Esophagus muscularis mucosa (tissue), 4 donors: Measurements from ENCODE around the gene C12orf76. TPM values are rescaled to one million over a fixed set of nuclear protein-coding genes. Genes with fewer than 3 reads are reported as not detected.
A peak's percentile ranks its signal among the peaks of the same experiment; 100 is the strongest.
"Not testable (repeated sequence)": the region's sequence is repeated elsewhere in the genome, so short reads cannot be mapped to it uniquely, and the experiment has no call there.

ENCODE experiments used
- DNase-seq: peaks from one replicate; pipeline ENCODE4 v3.0.0-alpha.2; 2017; ENCODE audit errors: extremely low spot score
- H3K27ac ChIP-seq, 4 donors: fragments of 200-600 bp; sonication (generic); replicated peaks in 1 of 4; 1 replicate in 3 of 4; 2 replicates in 1 of 4; pipeline ENCODE4 v1.5.1; 2016 to 2019; ENCODE audit warnings: mild to moderate bottlenecking in 1 of 4
- H3K27me3 ChIP-seq, 4 donors: fragments of 200-600 bp; sonication (generic); one replicate each; pipeline versions ENCODE4 v1.5.1 to v1.6.0; 2016 to 2019
- H3K36me3 ChIP-seq, 4 donors: fragments of 200-600 bp; sonication (generic); one replicate each; pipeline ENCODE4 v1.5.1; 2016 to 2019
- H3K4me1 ChIP-seq, 4 donors: fragments of 200-600 bp; sonication (generic); one replicate each; pipeline ENCODE4 v1.5.1; 2016 to 2019
- H3K4me3 ChIP-seq, 4 donors: fragments of 200-600 bp; sonication (generic); 1 replicate in 2 of 4; 2 replicates in 2 of 4; pipeline ENCODE4 v1.5.1; 2016 to 2019; ENCODE audit warnings: mild to moderate bottlenecking in 4 of 4, moderate library complexity in 1 of 4
- H3K9me3 ChIP-seq, 4 donors: fragments of 200-600 bp; sonication (generic); 1 replicate in 3 of 4; 2 replicates in 1 of 4; pipeline ENCODE4 v1.5.1; 2016 to 2019
- CTCF ChIP-seq, 3 experiments: fragments of 200-600 bp in 2 of 3; fragments of 450-650 bp in 1 of 3; sonication (generic) in 2 of 3; IDR thresholded peaks; one replicate each; pipeline ENCODE4 v1.5.1; 2017 to 2019; ENCODE audit warnings: antibody characterized with exemption in 3 of 3, mild to moderate bottlenecking in 2 of 3, moderate library complexity in 1 of 3
- EP300 ChIP-seq: sonication (generic); formaldehyde crosslinking; IDR thresholded peaks from one replicate; pipeline ENCODE4 v1.6.1; 2017; ENCODE audit warnings: antibody characterized with exemption
- POLR2A ChIP-seq: fragments of 450-650 bp; IDR thresholded peaks from one replicate; pipeline ENCODE4 v1.6.1; 2017; ENCODE audit warnings: antibody characterized with exemption, moderate library complexity, mild to moderate bottlenecking, low read depth
- POLR2AphosphoS5 ChIP-seq, 2 donors: sonication (generic); formaldehyde crosslinking; IDR thresholded peaks; one replicate each; pipeline ENCODE4 v1.6.1; 2017; ENCODE audit warnings: antibody characterized with exemption in 2 of 2
- WGBS: methylation state at CpG from one replicate; pipeline ENCODE4 v1.1.5; 2018; 5-methylcytosine and 5-hydroxymethylcytosine counted together
- intact Hi-C: fragments of 100-400 bp; cut with DNase I; formaldehyde crosslinking; loops from one replicate; pipeline ENCODE4 v1.15.1; 2023
- total RNA-seq, 4 donors: library from RNA; depleted of rRNA; stranded (reverse); fragments of >200 nt; gene quantifications; one replicate each; pipeline versions ENCODE4 v1.1.0 to v1.2.1, GENCODE V29; 2016

Gene C12orf76
- total RNA-seq, 4 donors from 2014 or later, result 13.6 to 14.7 (median 13.9) TPM

GRCh38 chr12:110065540-110065939 lies 17.2 kb upstream of the C12orf76 start:
- no peaks in the 10 kb centered on the region for H3K36me3 ChIP-seq
- intact Hi-C loops, result no loop called here
- no peaks in the 10 kb centered on the region for H3K9me3 ChIP-seq
- H3K27ac ChIP-seq, result no peak overlapping the region
- peaks cover 0 to 3% (median 0%) of the 10 kb centered on the region in 4 donors for H3K27me3 ChIP-seq
- 71% methylated on average over 2 of the region's 2 CpGs for WGBS
- TF ChIP-seq CTCF (IDR thresholded peaks at IDR 0.05) (no peak), EP300 (no peak), POLR2A (no peak)
- no peaks in the 10 kb centered on the region for H3K4me1 ChIP-seq
- no peak overlapping the region for H3K4me3 ChIP-seq
- no peak for DNase-seq

- Histone ChIP-seq H3K4me1 (no peaks in the 10 kb centered on the region), H3K9me3 (no peaks in the 10 kb centered on the region), H3K36me3 (no peaks in the 10 kb centered on the region), H3K4me3 (no peak overlapping the region), H3K27me3 (peaks cover 0 to 3% (median 0%) of the 10 kb centered on the region in 4 donors), H3K27ac (no peak overlapping the region)
- DNase-seq, result no peak
- TF ChIP-seq EP300 (no peak), POLR2A (no peak), POLR2AphosphoS5 (IDR thresholded peaks at IDR 0.05) (no peak)
- intact Hi-C loops, result no loop called here
- 100% methylated on average over 2 of the region's 2 CpGs for WGBS
Measured at GRCh38 chr12:110062241-110062640, 13.9 kb upstream of the C12orf76 start.

GRCh38 chr12:110059651-110060000 lies 11.3 kb upstream of the C12orf76 start:
- no peak for DNase-seq
- Histone ChIP-seq H3K27ac (peak overlapping the region in 1 of 4 donors; percentile 27), H3K27me3 (peaks cover 0 to 3% (median 0%) of the 10 kb centered on the region in 4 donors), H3K36me3 (no peaks in the 10 kb centered on the region), H3K4me3 (no peak overlapping the region), H3K4me1 (no peaks in the 10 kb centered on the region), H3K9me3 (no peaks in the 10 kb centered on the region)
- no peak for TF ChIP-seq CTCF (IDR thresholded peaks at IDR 0.05)
- intact Hi-C loops, result no loop called here
- WGBS, result 90% methylated on average over 2 of the region's 2 CpGs

GRCh38 chr12:110058875-110059615 lies 10.7 kb upstream of the C12orf76 start:
- Histone ChIP-seq H3K9me3 (no peaks in the 10 kb centered on the region), H3K27me3 (peaks cover 0 to 3% (median 0%) of the 10 kb centered on the region in 4 donors), H3K4me3 (no peak overlapping the region), H3K27ac (no peak overlapping the region), H3K36me3 (no peaks in the 10 kb centered on the region), H3K4me1 (no peaks in the 10 kb centered on the region)
- WGBS, result 91% methylated on average over 9 of the region's 9 CpGs
- intact Hi-C loops, result no loop called here
- DNase-seq, result no peak
- TF ChIP-seq CTCF (IDR thresholded peaks at IDR 0.05) (no peak), EP300 (no peak), POLR2AphosphoS5 (IDR thresholded peaks at IDR 0.05) (no peak), POLR2A (no peak)

- intact Hi-C loops, H3K27me3 ChIP-seq, H3K4me1 ChIP-seq, H3K4me3 ChIP-seq, DNase-seq, H3K27ac ChIP-seq, H3K9me3 ChIP-seq, H3K36me3 ChIP-seq: not testable (repeated sequence)
- WGBS, result 82% methylated on average over 3 of the region's 3 CpGs
Measured at GRCh38 chr12:110056643-110057042, 8.3 kb upstream of the C12orf76 start.

- intact Hi-C loops, H3K4me1 ChIP-seq, H3K27ac ChIP-seq, H3K9me3 ChIP-seq, H3K27me3 ChIP-seq, H3K36me3 ChIP-seq, DNase-seq, H3K4me3 ChIP-seq: not testable (repeated sequence)
- 50% methylated on average over 11 of the region's 11 CpGs for WGBS
Measured at GRCh38 chr12:110055375-110056352, 7.3 kb upstream of the C12orf76 start.
